Stimulated activated CD8-positive, alpha-beta memory T cell treated with anti-CD3 and anti-CD28 coated beads, Interleukin-2, amount 100 ng/mL, for 48 hours (primary cell): ENCODE data around the gene CNDP1.
"Not testable (repeated sequence)": the region's sequence is repeated elsewhere in the genome, so short reads cannot be mapped to it uniquely, and the experiment has no call there.

Source experiments
- DNase-seq, 2 donors: peaks; one replicate each; pipeline ENCODE4 v3.0.0-alpha.2; 2020; ENCODE audit warnings: low read depth in 2 of 2

The CNDP1 gene

GRCh38 chr18:74520096-74520833 is 14.0 kb upstream of the CNDP1 start:
- no peak for DNase-seq

GRCh38 chr18:74521068-74521725 is 13.1 kb upstream of the CNDP1 start:
- no peak for DNase-seq

- no peak for DNase-seq
Measured at GRCh38 chr18:74522635-74523548, 11.4 kb upstream of the CNDP1 start.

- no peak for DNase-seq
Measured at GRCh38 chr18:74524097-74524496, 10.2 kb upstream of the CNDP1 start.

- not testable (repeated sequence) for DNase-seq
Measured at GRCh38 chr18:74524915-74525314, 9.4 kb upstream of the CNDP1 start.

- no peak for DNase-seq
Measured at GRCh38 chr18:74525741-74526140, 8.6 kb upstream of the CNDP1 start.

GRCh38 chr18:74526488-74526887 is 7.8 kb upstream of the CNDP1 start:
- DNase-seq, result no peak

GRCh38 chr18:74528478-74528877 is 5.8 kb upstream of the CNDP1 start:
- no peak for DNase-seq

- DNase-seq, result no peak
Measured at GRCh38 chr18:74528913-74529312, 5.4 kb upstream of the CNDP1 start.

- no peak for DNase-seq
Measured at GRCh38 chr18:74529378-74529777, 4.9 kb upstream of the CNDP1 start.

- no peak for DNase-seq
Measured at GRCh38 chr18:74529811-74530583, 4.3 kb upstream of the CNDP1 start.

- no peak for DNase-seq
Measured at GRCh38 chr18:74530584-74530862, 3.8 kb upstream of the CNDP1 start.

GRCh38 chr18:74531043-74531442 is 3.3 kb upstream of the CNDP1 start:
- no peak for DNase-seq

GRCh38 chr18:74532511-74533025 is 1.7 kb upstream of the CNDP1 start:
- DNase-seq, result no peak

- DNase-seq, result no peak
Measured at GRCh38 chr18:74533666-74534065, 634 bp upstream of the CNDP1 start.

GRCh38 chr18:74534981-74535649 is 815 bp downstream of the CNDP1 start:
- no peak for DNase-seq

- DNase-seq, result no peak
Measured at GRCh38 chr18:74539289-74539688, 5.0 kb downstream of the CNDP1 start.

- DNase-seq, result no peak
Measured at GRCh38 chr18:74540652-74541421, 6.5 kb downstream of the CNDP1 start.

- DNase-seq, result no peak
Measured at GRCh38 chr18:74541703-74542555, 7.6 kb downstream of the CNDP1 start.
